PFSK-1 (cell line): ENCODE results near the gene FOXA2. TPM values are rescaled to one million over a fixed set of nuclear protein-coding genes. Genes with fewer than 3 reads are reported as not detected.

Source experiments
- FOXP2 ChIP-seq: optimal IDR thresholded peaks from 2 replicates; pipeline ENCODE3; 2011; ENCODE audit warnings: borderline replicate concordance, control low read depth, inconsistent platforms; ENCODE audit not compliant: insufficient read depth; ENCODE audit errors: extremely low read length, extremely low read depth
- POLR2AphosphoS5 ChIP-seq: IDR thresholded peaks from 2 replicates; pipeline ENCODE4 v1.6.1; 2012; ENCODE audit warnings: low read depth, mild to moderate bottlenecking, control low read depth, low read length, moderate library complexity
- SIN3A ChIP-seq: IDR thresholded peaks from 2 replicates; pipeline ENCODE4 v1.6.1; 2012; ENCODE audit warnings: mild to moderate bottlenecking, low read length, moderate library complexity, borderline replicate concordance; ENCODE audit not compliant: insufficient read depth
- TAF1 ChIP-seq: IDR thresholded peaks from 2 replicates; pipeline ENCODE4 v1.6.1; 2012; ENCODE audit warnings: low read length, control low read depth, borderline replicate concordance; ENCODE audit not compliant: insufficient read depth
- polyA plus RNA-seq: library from polyadenylated mRNA; unstranded; fragments of >200 nt; gene quantifications from one replicate; pipeline ENCODE4 v1.2.1, GENCODE V29; 2012; ENCODE audit warnings: low read depth, missing spikeins; ENCODE audit not compliant: insufficient read length
- TF ChIP-seq, protein P1 (sequence below), 2 experiments: IDR thresholded peaks; 2 replicates each; pipeline versions ENCODE4 v1.6.1 to v1.8.0; 2011 to 2012; ENCODE audit warnings: low read depth in 2 of 2, low read length in 2 of 2, control low read depth in 1 of 2, inconsistent platforms in 1 of 2, mild to moderate bottlenecking in 1 of 2, moderate library complexity in 1 of 2; ENCODE audit not compliant: insufficient read depth in 1 of 2

The FOXA2 gene
- polyA plus RNA-seq, result not detected

DNA sequence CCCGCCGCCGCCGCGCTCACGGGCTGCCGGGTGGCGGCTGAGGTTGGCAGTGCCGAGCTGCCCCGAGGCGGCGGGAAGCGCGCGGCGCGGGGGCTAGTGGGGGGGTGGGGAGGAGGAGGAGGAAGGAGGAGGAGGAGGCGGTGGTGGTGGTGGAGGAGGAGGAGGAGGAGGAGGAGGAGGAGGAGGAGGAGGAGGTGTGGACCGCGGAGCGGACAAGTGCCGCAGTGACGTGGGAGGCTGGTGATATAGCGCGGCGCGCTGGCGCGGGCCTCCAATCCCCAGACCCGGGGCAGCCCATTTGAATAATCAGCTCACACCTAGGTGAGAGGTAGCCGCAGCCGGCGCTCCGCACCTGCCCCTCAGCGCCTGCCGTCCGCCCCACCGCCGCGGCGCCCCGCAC lies at the start of gene FOXA2:
FOXA2 (minus strand) TSS at position 51 of the 400 bp plus-strand sequence. CDS start 294 bp downstream, outside the sequence.
- TF ChIP-seq SIN3A (no peak), TAF1 (no peak)
- TF ChIP-seq, protein P1, sequence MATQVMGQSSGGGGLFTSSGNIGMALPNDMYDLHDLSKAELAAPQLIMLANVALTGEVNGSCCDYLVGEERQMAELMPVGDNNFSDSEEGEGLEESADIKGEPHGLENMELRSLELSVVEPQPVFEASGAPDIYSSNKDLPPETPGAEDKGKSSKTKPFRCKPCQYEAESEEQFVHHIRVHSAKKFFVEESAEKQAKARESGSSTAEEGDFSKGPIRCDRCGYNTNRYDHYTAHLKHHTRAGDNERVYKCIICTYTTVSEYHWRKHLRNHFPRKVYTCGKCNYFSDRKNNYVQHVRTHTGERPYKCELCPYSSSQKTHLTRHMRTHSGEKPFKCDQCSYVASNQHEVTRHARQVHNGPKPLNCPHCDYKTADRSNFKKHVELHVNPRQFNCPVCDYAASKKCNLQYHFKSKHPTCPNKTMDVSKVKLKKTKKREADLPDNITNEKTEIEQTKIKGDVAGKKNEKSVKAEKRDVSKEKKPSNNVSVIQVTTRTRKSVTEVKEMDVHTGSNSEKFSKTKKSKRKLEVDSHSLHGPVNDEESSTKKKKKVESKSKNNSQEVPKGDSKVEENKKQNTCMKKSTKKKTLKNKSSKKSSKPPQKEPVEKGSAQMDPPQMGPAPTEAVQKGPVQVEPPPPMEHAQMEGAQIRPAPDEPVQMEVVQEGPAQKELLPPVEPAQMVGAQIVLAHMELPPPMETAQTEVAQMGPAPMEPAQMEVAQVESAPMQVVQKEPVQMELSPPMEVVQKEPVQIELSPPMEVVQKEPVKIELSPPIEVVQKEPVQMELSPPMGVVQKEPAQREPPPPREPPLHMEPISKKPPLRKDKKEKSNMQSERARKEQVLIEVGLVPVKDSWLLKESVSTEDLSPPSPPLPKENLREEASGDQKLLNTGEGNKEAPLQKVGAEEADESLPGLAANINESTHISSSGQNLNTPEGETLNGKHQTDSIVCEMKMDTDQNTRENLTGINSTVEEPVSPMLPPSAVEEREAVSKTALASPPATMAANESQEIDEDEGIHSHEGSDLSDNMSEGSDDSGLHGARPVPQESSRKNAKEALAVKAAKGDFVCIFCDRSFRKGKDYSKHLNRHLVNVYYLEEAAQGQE (IDR thresholded peaks at IDR 0.05; ENCODE audit: insufficient read depth in 1 of 2, low read depth in 2 of 2, low read length in 2 of 2), result no peak

DNA sequence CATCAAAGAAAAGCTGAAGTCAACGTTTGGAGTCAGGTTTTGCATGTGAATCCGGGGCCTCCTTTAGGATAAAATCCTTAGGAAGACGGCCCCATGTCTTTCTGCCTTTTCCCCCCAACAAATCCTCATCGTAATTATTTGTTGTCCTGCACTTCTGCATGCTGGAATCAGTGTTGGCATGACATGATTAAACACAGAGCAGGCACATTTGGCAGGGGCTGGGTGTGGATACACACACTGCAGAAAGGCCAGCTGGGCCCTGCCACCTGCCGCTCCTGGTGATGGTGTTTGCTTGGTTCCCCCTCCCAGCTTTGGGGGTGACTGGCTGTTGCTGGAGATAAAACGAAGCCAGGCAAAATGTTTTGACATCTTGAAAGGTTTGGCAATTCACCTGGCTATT lies 46.3 kb upstream of the FOXA2 start:
- TF ChIP-seq, protein P1 (IDR thresholded peaks at IDR 0.05; ENCODE audit: insufficient read depth in 1 of 2, low read depth in 2 of 2, low read length in 2 of 2), result no peak
- no peak for TF ChIP-seq SIN3A
- TF ChIP-seq TAF1, result no peak
- no peak for TF ChIP-seq FOXP2
- TF ChIP-seq POLR2AphosphoS5, result no peak

DNA sequence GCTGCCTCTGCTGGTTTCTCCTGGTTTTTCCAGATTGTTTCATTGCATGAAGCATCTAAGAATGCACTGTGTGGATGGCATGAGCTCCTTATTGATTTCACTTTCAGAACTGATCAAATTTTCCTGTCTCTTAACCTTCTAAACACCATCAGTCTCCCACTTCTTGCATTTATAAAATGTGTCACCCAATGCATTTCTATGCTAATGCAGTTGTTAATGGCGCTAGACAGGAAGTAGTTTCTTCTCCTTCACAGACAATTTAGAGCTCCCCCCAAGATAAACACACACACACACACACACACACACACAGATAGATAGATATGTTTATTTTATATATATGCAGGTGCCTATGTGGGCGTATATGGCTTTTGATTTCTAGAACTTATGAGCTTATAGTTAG lies 45.6 kb upstream of the FOXA2 start:
- TF ChIP-seq, protein P1 (IDR thresholded peaks at IDR 0.05; ENCODE audit: insufficient read depth in 1 of 2, low read depth in 2 of 2, low read length in 2 of 2), result no peak
- TF ChIP-seq TAF1 (no peak), FOXP2 (no peak), SIN3A (no peak), POLR2AphosphoS5 (no peak)

DNA sequence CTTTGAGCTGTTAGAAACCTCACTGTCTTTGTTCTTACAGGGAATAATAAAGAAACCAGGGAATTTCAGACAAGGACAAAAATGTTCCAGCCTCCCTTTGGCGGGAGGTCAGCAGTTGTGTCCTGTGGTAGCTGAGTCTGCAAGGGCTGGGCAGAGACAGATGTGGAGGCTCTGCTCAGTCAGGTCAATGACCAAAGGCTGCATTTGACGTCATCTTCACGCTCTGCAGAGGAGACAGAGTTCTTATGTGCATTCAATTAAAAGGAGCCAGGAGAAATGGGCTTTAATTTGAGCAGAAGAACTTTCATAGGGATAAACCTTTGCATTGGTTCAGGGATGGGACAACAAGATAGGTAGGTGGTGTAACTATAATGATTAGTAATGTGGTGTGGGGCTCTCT lies 45.1 kb upstream of the FOXA2 start:
- TF ChIP-seq SIN3A, result no peak
- TF ChIP-seq POLR2AphosphoS5, result no peak
- TF ChIP-seq TAF1, result no peak
- TF ChIP-seq, protein P1 (IDR thresholded peaks at IDR 0.05; ENCODE audit: insufficient read depth in 1 of 2, low read depth in 2 of 2, low read length in 2 of 2), result no peak
- TF ChIP-seq FOXP2, result no peak

DNA sequence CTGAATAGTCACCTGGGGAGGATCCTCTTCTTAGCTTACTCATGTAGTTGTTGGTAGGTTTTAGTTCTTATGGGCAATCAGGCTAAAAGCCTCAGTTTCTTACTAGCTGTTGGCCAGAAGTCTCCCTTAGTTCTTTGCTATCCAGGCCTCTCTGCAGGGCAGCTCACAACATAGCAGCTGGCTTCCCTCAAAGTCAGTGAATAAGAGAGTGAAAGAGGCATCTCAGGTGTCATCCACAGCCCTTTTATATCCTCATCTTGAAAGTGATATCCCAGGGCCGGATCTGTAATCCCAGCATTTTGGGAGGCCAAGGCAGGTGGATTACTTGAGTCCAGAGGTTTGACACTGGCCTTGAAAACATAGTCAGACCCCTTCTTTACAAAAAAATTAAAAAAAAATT lies 42.1 kb upstream of the FOXA2 start:
- TF ChIP-seq FOXP2, result no peak

DNA sequence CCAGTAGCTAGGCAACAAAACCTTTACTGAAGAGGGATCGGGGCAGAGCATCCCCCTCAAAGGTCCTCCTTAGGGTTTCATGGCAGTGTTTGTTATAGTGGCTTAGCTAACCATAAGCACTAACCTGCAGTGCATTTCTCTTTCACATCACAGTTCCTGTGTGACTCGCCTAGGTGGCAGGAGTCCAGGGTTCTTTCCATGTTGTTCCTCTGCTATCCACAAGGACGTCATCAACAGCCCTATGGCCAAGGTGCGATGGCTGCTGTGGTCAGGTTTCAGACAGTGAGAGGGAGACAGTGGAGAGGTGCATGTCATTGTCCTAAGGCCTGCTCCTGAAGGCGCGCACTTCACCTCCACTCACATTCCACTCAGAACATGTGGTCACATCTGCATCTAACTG lies 38.8 kb upstream of the FOXA2 start:
- TF ChIP-seq POLR2AphosphoS5, result no peak
- no peak for TF ChIP-seq SIN3A
